GM06990 (cell line): ENCODE data around the gene PRRT1.

ENCODE experiments used
- DNase-seq: peaks from one replicate; pipeline ENCODE4 v3.0.0-alpha.2; 2011; ENCODE audit not compliant: insufficient read length; ENCODE audit errors: extremely low read depth
- H3K27me3 ChIP-seq: replicated peaks from 2 replicates; pipeline ENCODE4 v1.6.0; 2011; ENCODE audit warnings: low read length; ENCODE audit not compliant: control insufficient read depth, insufficient read depth
- H3K36me3 ChIP-seq: 2 replicates; pipeline ENCODE4 v1.5.1; 2011; ENCODE audit warnings: low read length; ENCODE audit not compliant: control insufficient read depth, insufficient read depth
- H3K4me3 ChIP-seq: replicated peaks from 2 replicates; pipeline ENCODE4 v1.5.1; 2011; ENCODE audit warnings: low read depth, mild to moderate bottlenecking, control low read depth, low read length
- TF ChIP-seq, protein P1 (sequence below): IDR thresholded peaks from 2 replicates; pipeline ENCODE4 v1.5.1; 2011; ENCODE audit warnings: low read length, control low read depth, mild to moderate bottlenecking, inconsistent platforms; ENCODE audit not compliant: insufficient read depth, poor library complexity, severe bottlenecking

PRRT1 gene

DNA sequence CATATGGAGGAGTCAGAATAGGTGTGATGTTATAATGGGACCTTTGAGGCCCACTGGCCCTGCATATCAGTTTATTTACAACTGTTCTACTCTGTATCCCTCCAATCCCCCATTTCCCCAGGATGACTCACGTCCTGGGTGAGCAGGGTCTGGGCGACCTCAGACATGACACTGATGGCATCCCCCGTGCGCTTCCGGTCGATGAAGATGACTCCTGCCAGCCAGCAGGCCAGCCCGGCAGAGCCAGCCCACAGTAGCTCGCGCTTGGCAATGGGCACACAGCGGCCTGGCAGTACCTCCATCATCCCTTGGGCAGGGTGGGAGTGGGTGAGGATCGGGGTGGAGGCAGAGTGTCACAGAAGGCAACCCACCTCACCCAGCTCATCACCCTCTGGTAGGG lies 18.6 kb upstream of the PRRT1 start:
- Histone ChIP-seq H3K36me3 (peaks cover 19% of the 10 kb centered on the region), H3K4me3 (no peak overlapping the region), H3K27me3 (no peaks in the 10 kb centered on the region)
- TF ChIP-seq, protein P1, sequence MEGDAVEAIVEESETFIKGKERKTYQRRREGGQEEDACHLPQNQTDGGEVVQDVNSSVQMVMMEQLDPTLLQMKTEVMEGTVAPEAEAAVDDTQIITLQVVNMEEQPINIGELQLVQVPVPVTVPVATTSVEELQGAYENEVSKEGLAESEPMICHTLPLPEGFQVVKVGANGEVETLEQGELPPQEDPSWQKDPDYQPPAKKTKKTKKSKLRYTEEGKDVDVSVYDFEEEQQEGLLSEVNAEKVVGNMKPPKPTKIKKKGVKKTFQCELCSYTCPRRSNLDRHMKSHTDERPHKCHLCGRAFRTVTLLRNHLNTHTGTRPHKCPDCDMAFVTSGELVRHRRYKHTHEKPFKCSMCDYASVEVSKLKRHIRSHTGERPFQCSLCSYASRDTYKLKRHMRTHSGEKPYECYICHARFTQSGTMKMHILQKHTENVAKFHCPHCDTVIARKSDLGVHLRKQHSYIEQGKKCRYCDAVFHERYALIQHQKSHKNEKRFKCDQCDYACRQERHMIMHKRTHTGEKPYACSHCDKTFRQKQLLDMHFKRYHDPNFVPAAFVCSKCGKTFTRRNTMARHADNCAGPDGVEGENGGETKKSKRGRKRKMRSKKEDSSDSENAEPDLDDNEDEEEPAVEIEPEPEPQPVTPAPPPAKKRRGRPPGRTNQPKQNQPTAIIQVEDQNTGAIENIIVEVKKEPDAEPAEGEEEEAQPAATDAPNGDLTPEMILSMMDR: no peak
- DNase-seq: no peak

DNA sequence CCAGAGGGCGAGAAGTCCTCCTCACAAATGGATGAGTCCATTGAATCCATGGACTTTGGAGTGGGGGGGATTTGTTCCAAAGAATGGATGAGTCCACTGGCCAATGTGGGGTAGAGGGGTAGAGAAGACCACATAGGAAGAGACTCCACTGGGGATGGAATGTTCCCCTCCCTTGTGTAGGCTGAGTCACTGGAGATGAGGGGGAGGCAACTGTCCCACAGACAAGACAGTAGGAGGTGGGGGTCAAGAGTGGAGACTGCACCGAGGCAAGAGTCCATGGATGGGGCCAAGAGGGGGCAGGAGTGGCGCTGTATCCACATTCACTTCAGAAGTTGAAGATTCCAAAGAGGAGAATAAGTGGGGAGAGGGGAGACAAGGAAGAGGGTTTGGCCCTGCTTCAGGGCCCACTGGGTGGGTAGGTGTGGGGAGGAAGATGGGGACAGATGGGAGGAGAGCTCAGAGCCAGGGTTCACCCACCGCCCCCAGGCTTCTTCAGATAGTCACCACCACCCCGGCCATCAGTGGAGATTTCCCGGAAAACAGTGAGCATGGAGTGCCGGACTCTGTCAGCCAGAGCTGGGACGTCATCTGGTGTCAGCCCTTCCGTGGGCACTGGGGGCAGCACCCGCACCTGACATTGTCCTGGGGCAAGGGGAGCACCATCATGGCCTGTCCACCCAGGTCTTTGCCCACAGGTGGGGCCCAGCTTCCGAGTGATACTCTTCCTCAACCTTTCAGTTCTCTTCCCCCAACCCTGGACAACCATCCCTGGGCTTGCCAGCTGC lies 17.3 kb upstream of the PRRT1 start:
- TF ChIP-seq, protein P1: no peak
- DNase-seq: no peak
- no peaks in the 10 kb centered on the region for H3K27me3 ChIP-seq
- H3K4me3 ChIP-seq: no peak overlapping the region
- H3K36me3 ChIP-seq: peaks cover 19% of the 10 kb centered on the region

DNA sequence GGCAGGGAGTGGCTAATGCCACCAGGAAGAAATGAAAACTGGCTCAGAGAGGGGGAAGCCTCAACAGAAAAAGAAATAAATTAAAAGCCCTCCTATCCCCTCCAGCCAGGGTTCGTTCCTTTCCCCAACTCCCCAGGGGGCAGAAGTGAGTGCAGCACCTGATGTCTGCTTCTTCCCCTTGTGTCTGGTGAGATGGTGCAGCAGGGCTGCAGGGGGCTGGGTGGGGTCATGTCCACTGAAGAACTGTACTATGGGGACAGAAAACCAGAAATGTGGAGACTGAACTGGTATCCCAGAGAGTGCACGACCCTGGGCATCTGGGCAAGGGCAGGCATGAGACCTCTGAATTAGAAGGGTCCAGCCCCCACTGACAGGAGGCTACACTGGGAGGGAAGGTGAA lies 16.6 kb upstream of the PRRT1 start:
- no peak for DNase-seq
- TF ChIP-seq, protein P1: no peak
- Histone ChIP-seq H3K36me3 (peaks cover 19% of the 10 kb centered on the region), H3K4me3 (no peak overlapping the region), H3K27me3 (no peaks in the 10 kb centered on the region)

DNA sequence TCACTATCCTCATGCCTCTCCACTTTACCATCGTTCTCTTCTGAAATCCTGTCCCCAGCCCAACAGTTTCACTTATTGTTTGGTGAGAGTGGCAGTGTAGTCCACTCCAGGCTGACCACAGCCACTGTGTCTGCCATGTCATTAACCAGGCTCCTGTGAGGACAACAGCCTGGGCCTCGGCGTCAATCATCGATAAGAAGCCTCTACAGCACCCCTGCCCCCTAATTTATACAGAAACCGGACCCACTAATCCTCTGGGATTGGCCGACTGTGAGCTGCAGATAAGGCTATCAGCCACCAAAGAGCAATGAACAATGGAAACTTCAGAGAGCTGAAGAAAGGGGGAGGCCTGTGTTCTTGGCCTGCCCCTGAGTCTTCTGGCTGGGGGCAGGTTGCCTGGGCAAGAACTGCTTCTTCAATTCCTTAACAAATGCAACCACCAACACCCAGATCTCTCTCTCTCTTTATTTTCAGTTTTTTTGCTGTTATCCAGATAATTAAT lies 16.1 kb upstream of the PRRT1 start:
- Histone ChIP-seq H3K4me3 (no peak overlapping the region), H3K36me3 (peaks cover 19% of the 10 kb centered on the region), H3K27me3 (no peaks in the 10 kb centered on the region)
- no peak for DNase-seq
- TF ChIP-seq, protein P1: no peak

DNA sequence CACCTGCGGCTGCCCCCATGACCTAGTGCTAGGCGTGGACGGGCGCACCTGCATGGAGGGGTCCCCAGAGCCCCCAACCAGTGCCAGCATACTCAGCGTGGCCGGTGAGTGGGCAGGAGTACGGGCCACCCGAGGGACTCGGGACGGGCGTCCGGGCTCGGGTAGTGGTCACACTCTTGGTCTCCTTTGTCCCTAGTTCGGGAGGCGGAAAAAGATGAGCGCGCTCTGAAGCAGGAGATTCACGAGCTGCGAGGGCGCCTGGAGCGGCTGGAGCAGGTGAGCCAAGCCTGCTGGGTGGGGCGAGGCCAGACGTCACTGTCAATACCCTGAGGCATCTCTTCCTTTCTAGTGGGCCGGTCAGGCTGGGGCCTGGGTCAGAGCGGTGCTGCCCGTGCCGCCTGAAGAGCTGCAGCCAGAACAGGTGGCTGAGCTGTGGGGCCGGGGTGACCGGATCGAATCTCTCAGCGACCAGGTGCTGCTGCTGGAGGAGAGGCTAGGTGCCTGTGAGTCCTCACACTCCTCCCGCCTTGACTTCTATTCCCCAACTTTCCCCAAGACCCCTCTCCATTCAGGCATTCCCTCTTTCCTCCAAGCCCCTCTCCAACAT lies 15.5 kb upstream of the PRRT1 start:
- H3K36me3 ChIP-seq: peaks cover 19% of the 10 kb centered on the region
- H3K4me3 ChIP-seq: no peak overlapping the region
- TF ChIP-seq, protein P1: no peak
- no peak for DNase-seq
- no peaks in the 10 kb centered on the region for H3K27me3 ChIP-seq
